Stimulated activated CD8-positive, alpha-beta memory T cell treated with anti-CD3 and anti-CD28 coated beads, Interleukin-4, amount 100 ng/mL, for 48 hours (primary cell): ENCODE results near the gene CDH11.

Experiments used
- DNase-seq: peaks from one replicate; pipeline ENCODE4 v3.0.0-alpha.2; 2020

Gene CDH11

GRCh38 chr16:64973171-64973570 is 148.7 kb downstream of the CDH11 start:
- no peak for DNase-seq

DNA sequence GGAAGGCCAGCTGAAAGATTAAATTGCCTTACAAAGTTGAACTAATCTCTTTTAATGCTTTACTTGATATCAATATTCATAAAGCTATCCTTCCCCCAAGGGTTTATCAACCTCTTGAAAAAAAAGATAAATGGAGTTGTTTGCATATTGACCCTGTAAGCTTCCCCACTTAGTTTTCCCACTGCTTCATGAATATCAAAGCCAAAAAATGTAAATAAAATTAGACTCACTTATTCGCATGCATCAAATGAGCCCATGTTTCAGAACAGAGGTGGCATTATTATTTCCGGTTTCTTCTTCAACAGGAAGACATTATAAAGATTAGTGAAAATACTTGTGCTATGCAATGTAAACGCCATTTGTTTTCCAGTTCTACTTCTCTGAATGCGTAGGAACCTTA is 150.7 kb downstream of the CDH11 start:
- DNase-seq = no peak

GRCh38 chr16:64969221-64969620 is 152.6 kb downstream of the CDH11 start:
- DNase-seq = no peak

GRCh38 chr16:64968539-64968938 is 153.3 kb downstream of the CDH11 start:
- DNase-seq = no peak

- DNase-seq = no peak
These were observed 157.7 kb downstream of the CDH11 start for GRCh38 chr16:64964126-64964540.

DNA sequence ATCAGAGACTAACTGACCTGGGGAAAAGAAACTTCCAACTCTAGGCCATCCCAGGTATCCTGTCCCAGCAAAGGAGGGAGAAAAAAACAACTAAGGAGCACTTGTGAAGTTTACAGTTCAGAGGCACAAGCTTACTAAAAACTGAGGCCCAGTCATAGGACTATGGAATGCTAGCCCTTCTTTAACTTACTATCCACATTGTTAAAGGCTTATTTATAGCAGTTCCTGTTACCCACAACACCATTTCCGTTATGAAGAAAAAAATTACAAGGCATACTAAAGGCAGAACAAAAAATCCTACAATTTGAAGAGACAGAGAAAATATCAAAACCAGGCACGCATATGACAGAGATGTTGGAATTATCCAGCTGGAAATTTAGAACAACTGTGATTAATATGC is 159.1 kb downstream of the CDH11 start:
- no peak for DNase-seq

DNA sequence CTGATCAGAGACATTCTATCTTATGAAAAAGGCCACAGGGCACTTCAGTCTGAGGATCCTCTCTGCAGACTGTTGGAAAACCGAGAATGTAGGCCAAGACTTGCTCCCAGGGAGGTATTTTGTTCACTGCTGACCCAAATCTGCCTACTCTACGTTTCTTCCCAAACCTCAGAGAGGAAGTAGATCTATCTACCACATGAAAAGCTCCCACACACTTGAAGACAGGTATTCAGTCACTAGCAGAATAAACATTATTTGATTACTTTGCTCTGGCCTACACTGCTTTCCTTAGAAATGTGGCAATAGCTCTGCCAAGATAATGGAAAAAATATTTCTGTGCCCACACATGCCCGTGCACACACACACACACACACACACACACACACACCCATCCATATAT is 164.6 kb downstream of the CDH11 start:
- DNase-seq = no peak

GRCh38 chr16:64952177-64952576 is 169.7 kb downstream of the CDH11 start:
- DNase-seq = no peak

- DNase-seq = no peak
These were observed 170.7 kb downstream of the CDH11 start for GRCh38 chr16:64951193-64951592.

DNA sequence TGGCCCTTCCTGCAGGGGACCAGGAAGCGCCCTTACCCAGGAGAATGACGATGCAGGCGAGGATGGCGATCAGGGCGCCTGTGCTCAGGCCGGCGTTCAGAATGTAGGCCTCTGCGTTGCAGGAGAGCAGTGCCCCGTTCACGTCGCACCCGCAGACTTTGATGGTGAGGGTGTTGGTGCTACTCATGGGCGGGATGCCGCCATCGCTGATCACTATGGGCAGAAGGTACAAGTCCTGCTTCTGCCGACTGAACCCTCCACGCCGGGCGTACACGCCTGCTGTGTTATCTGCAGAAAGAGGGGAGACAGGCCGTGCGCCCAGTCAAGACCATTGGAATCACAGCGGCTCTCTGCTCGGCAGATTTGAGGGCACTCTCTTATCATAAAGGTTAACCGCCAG is 171.1 kb downstream of the CDH11 start:
- DNase-seq = no peak

DNA sequence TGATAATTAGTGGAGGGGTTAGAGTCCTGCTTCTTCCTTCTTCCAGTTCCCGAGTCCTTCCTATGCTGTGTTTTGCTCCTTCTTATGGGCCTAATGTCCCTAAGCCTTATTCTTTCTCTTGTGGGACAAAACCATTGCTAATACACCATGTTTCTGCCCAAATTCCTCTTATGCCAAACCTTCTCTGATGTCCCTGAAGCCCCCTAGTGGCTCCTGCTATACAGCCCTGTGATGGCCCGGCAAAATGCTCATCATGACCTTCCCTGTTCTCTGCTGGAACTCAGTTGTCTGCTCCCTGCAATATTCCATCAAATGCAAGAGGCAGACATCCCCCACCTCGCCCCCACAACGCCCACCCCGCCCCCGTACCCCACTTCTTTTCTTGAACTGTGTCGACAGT is 171.6 kb downstream of the CDH11 start:
- DNase-seq = no peak

GRCh38 chr16:64948056-64948455 is 173.8 kb downstream of the CDH11 start:
- no peak for DNase-seq

DNA sequence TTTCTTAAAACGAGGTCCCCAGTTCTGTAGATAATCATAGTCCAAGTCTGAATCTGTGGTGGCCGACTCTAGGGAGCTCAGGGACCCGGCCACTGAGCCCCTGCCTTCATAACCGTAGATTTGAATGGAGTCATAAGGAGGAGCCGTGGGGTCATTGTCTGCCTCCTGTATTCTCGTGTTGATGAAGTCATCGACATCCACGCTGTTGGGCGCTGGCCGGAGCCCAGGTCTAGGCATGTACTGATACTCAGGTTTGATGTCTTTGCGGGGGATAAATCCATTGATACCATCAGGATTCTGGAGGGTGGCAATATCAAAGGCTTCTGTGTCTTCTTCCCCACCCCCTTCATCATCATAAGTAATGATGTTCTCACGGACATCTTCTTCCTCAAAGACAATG is 174.2 kb downstream of the CDH11 start:
- no peak for DNase-seq

DNA sequence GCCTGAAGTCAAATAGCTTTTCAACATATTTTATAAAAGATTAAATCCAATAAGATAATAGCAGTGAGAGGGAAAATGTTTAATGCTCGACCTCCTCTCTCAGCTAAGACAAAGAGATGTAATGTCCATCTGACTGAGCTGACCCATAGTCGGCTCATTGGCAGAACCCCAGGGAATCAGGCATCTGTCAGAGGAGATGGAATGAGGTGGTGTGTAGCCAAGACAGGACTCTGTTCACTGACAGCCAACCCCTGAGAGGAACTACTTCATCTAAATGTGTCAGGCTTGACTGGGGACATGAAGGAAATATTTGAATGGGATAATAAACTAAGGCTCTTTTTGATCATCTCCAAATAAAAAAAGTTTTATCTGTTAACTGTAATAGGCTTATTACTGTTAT is 188.0 kb downstream of the CDH11 start:
- no peak for DNase-seq

DNA sequence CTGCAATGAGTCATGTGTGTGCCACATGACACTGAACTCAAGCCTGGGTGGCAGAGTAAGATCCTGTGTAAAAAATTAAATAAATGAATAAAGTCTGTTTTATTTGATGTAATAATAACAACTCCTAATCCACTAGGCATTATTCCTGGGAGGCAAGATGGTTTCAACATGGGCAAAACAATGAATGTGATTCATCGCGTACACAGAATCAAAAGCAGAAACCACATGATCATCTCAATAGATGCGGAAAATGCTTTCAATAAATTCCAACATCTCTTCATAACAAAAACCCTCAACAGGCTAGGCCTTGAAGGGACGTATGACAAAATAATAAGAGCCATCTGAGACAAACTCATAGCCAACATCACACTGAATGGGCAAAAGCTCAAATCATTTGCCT is 195.4 kb downstream of the CDH11 start:
- no peak for DNase-seq

- DNase-seq = no peak
These were observed 196.7 kb downstream of the CDH11 start for GRCh38 chr16:64925166-64925565.

DNA sequence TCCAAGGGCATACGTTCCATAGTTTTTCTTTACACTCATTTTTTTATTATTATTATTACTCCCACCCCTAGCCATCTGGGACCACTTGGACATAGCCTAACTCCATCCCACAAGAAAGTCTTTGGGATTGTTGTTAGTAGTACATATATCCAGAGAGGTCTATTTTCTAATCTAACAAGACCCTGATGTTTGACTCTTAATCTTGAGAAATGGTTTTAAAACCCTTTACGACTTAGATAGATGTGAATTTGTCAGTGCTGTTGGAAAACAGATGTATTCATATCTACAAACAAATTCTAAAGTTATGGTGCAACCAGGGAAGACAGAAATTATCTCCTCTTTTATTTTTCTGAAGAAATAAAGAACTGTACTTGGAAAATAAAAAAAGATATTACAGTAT is 197.8 kb downstream of the CDH11 start:
- no peak for DNase-seq

DNA sequence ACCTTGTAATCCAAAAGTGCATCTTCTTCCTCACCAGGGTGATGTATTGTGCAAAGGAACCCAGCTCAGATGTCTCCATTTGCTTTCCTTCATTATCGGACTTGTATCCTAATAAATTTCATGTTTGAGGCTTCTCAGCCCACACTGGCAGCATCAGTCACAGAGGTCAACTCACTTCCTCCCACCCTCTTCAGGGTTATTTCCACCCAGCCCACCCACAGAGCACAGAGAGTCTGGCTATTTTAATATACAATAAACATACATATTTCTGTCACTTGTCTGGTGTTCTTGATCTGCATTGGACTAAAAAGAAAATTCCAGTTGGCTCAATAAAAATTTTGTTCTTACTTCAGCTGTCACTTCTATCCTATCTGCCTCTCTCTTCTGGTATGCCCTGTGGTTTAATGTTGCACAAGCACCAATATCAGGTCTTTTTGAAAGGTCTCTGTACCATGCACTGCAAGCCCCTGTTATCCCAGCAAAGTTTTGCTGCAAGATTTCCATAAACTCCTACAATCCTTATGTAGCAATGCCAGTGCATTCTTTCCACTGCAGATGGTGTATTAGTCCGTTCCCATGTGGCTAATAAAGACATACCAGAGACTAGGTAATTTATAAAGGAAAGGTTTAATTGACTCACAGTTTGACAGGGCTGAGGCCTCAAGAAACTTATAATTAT is 201.8 kb downstream of the CDH11 start:
- DNase-seq = no peak

GRCh38 chr16:64919141-64919540 is 202.7 kb downstream of the CDH11 start:
- no peak for DNase-seq

DNA sequence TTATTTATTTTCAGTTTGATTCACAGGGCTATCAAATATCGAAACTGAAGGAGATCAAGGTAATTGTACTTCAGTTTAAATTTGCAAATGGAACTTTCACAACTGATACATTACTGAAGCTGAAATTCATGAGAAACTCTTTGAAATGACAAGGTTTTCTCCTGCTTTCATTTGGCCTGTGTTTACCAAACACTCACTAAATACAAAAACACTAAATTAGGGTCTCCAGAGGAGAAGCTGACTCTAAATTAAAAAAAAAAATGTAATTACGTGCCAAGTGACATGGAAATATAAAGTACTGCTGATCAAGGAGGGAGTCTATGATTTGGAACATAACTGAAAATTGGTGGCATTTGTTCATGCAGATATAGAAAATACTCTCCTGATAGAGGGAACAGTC is 205.8 kb downstream of the CDH11 start:
- no peak for DNase-seq

GRCh38 chr16:64910356-64910755 is 211.5 kb downstream of the CDH11 start:
- no peak for DNase-seq

DNA sequence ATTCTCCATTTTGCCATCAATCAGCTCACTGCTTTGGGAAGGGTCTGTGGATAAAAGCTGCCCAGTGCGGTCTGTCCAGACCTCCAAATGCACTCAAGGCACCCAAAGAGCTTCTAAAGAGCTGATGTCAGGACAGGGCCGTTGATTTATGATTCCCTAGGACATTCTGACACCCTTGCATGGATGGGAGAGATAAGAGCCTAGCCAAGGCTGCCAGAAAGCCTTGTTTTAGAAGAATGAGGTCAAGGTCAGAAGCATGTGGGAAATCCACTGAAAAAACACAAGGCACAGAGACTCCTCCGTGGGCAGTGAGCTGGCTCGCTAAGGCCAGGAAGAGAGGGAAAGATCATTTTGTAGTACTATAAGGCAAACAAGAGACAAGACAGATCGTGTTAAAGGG is 214.0 kb downstream of the CDH11 start:
- no peak for DNase-seq

- no peak for DNase-seq
These were observed 218.1 kb downstream of the CDH11 start for GRCh38 chr16:64903770-64904169.

DNA sequence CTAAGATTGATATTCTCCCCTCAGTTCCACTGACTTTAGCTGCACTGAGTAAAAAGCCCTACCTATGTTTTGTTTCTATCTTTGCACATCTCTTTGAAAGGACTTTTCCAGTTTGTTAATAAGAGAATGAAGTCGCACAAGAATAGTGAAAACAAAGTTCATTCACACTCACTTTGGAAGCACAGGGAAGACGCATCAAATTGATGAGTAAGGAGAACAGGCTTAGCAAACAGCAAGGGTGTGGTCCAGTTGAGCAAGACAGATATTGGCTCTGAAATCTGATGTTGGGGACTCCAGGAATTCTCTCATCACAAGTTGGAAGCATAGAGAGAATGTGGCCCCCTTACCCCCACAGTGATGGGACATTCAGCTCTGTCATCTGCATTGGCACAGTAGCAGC is 221.3 kb downstream of the CDH11 start:
- DNase-seq = no peak

- no peak for DNase-seq
These were observed 221.8 kb downstream of the CDH11 start for GRCh38 chr16:64900019-64900418.

DNA sequence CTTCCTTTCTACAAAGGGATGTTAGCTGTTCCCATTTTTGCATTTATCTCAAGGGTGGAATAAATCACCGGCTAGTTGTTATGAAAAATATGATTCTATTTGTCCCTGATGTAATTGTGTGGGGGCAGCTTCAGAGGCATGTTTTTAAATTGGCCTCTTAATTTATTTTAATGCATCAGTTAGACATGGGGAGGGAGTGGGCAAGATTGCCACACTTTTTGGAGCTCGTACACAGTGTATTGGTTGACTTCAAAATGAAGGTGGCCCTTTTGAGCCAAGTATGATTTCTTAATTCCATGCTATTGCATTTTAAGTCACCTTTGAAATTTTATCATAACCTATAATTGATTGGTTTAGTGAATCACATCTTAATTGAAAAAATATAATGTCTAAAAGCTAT is 223.7 kb downstream of the CDH11 start:
- no peak for DNase-seq
